Karpas-422 (cell line): ENCODE data around the gene C16orf87. TPM values are rescaled to one million over a fixed set of nuclear protein-coding genes. Genes with fewer than 3 reads are reported as not detected.

Experiments used
- DNase-seq: peaks from one replicate; pipeline ENCODE4 v3.0.0-alpha.2; 2015
- H2AFZ ChIP-seq: fragments of 200-600 bp; sonication (generic); 2 replicates; pipeline ENCODE4 v1.6.1; 2014; ENCODE audit warnings: antibody characterized with exemption, low read length, mixed read lengths
- H3K27ac ChIP-seq: fragments of 200-600 bp; sonication (generic); 2 replicates; pipeline ENCODE4 v1.5.1; 2014; ENCODE audit warnings: mild to moderate bottlenecking, low read length, moderate library complexity
- H3K27me3 ChIP-seq: fragments of 200-600 bp; sonication (generic); 2 replicates; pipeline ENCODE4 v1.6.1; 2014; ENCODE audit warnings: low read length, mixed read lengths
- H3K36me3 ChIP-seq: fragments of 200-600 bp; sonication (generic); 2 replicates; pipeline ENCODE4 v1.6.1; 2014; ENCODE audit warnings: low read length, mixed read lengths; ENCODE audit not compliant: insufficient read depth
- H3K4me1 ChIP-seq: fragments of 200-600 bp; sonication (generic); 2 replicates; pipeline ENCODE4 v1.6.1; 2014; ENCODE audit warnings: mild to moderate bottlenecking, low read length, mixed read lengths
- H3K4me2 ChIP-seq: fragments of 200-600 bp; sonication (generic); 2 replicates; pipeline ENCODE4 v1.6.1; 2014; ENCODE audit warnings: low read length, low read depth, mild to moderate bottlenecking; ENCODE audit not compliant: poor library complexity, severe bottlenecking
- H3K4me3 ChIP-seq: fragments of 200-600 bp; sonication (generic); 2 replicates; pipeline ENCODE4 v1.5.1; 2014; ENCODE audit warnings: mild to moderate bottlenecking, antibody characterized with exemption, low read length, mixed read lengths
- H3K79me2 ChIP-seq: fragments of 200-600 bp; sonication (generic); 2 replicates; pipeline ENCODE4 v1.6.1; 2014; ENCODE audit warnings: mild to moderate bottlenecking, low read length, mixed read lengths
- H3K9ac ChIP-seq: fragments of 200-600 bp; sonication (generic); 2 replicates; pipeline ENCODE4 v1.6.0; 2014; ENCODE audit warnings: low read length
- H3K9me2 ChIP-seq: fragments of 200-600 bp; sonication (generic), shearing (Covaris generic); replicated peaks from 2 replicates; pipeline ENCODE4 v1.6.0; 2014; ENCODE audit warnings: mild to moderate bottlenecking, low read length, moderate library complexity; ENCODE audit not compliant: insufficient read depth
- H3K9me3 ChIP-seq: fragments of 300-700, 200-600 bp; sonication (generic); 2 replicates; pipeline ENCODE4 v1.6.1; 2014; ENCODE audit warnings: low read length, mixed read lengths
- H4K20me1 ChIP-seq: fragments of 200-600 bp; sonication (generic); 2 replicates; pipeline ENCODE4 v1.6.1; 2014; ENCODE audit warnings: mild to moderate bottlenecking, antibody characterized with exemption, low read length, low read depth; ENCODE audit not compliant: insufficient read depth
- total RNA-seq: library from RNA; depleted of rRNA; stranded (reverse); fragments of >200 nt; shearing (Covaris generic); gene quantifications from 2 replicates; pipeline ENCODE4 v1.2.3, GENCODE V29; 2014; ENCODE audit warnings: low replicate concordance

C16orf87 gene
- total RNA-seq, 1 experiment from 2014 or later, result 37.8 TPM

DNA sequence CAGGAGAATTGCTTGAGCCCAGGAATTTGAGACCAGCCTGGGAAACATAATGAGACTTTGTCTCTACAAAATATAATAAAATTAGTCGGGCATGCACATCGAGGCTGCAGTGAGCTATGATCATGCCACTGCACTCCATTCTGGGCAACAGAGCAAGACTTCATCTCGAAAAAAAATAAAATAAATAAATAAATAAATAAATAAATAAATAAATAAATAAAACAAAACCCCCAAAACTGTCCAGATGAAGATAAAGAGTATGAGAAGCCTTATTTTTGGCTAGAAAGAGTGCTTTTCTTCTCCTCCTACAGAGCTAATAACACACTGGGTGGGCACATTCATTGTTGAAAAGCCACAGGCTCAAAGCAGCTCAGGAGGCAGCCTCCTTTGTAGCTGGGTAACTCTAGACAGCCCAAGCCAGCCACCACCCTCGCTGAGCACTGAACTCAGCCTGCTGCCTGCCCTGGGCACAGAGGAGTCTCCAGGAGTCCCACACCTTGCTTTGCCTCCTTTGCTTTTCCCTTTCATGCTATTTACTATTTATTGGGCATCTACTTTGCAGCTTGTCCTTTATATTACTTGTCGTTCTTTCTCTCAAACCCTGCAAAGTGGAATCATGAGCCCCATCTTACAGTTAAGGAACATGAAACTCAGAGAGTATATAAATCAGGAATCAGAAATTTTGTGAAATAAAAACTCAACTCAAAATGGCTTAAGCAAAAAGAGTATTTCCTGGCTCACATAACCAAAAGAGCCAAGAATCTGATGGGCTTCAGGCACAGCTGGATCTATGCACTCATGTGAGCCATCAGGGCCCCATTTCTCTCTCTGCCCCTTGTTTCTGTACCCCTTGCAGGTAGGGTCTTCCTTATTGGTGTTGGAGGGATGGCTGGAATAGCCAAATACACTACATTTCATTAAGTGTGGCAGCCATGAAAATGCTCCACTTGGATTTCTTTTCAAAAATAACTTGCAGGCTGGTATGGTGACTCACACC is 18.1 kb upstream of the C16orf87 start:
- Histone ChIP-seq H2AFZ (no peak overlapping the region), H3K4me3 (no peak overlapping the region), H3K79me2 (no peaks in the 10 kb centered on the region), H3K27ac (no peak overlapping the region), H3K9me3 (no peaks in the 10 kb centered on the region), H3K36me3 (no peaks in the 10 kb centered on the region), H3K9ac (no peak overlapping the region), H3K4me1 (peaks cover 44% of the 10 kb centered on the region), H4K20me1 (no peaks in the 10 kb centered on the region), H3K9me2 (no peaks in the 10 kb centered on the region), H3K4me2 (no peak overlapping the region), H3K27me3 (no peaks in the 10 kb centered on the region)
- no peak for DNase-seq

- no peak overlapping the region for H3K4me2 ChIP-seq
- H3K9me2 ChIP-seq, result no peaks in the 10 kb centered on the region
- H3K27me3 ChIP-seq, result no peaks in the 10 kb centered on the region
- H2AFZ ChIP-seq, result no peak overlapping the region
- H3K36me3 ChIP-seq, result no peaks in the 10 kb centered on the region
- H4K20me1 ChIP-seq, result no peaks in the 10 kb centered on the region
- peaks cover 31% of the 10 kb centered on the region for H3K4me1 ChIP-seq
- no peak overlapping the region for H3K4me3 ChIP-seq
- H3K27ac ChIP-seq, result no peak overlapping the region
- no peak overlapping the region for H3K9ac ChIP-seq
- H3K79me2 ChIP-seq, result no peaks in the 10 kb centered on the region
- H3K9me3 ChIP-seq, result peaks cover 5% of the 10 kb centered on the region
- no peak for DNase-seq
Observed at GRCh38 chr16:46845952-46846351, 15.0 kb upstream of the C16orf87 start.

DNA sequence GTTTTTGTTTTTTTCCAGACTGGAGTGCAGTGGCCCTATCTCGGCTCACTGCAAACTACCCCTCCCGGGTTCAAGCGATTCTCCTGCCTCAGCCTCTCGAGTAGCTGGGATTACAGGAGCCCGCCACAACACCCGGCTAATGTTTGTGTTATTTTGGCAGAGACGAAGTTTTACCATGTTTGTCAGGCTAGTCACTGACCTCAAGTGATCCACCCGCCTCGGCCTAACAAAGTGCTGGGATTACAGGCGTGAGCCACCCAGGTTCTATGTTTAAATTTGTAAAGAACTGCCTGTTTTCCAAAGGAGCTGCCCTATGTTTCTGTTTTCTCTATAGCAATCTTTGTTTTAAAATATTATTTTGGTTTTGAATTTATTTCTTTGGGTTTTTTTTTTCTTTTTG is 13.8 kb upstream of the C16orf87 start:
- Histone ChIP-seq H3K4me2 (no peak overlapping the region), H3K36me3 (no peaks in the 10 kb centered on the region), H3K9me2 (no peaks in the 10 kb centered on the region), H2AFZ (no peak overlapping the region), H3K27me3 (no peaks in the 10 kb centered on the region), H3K4me1 (peaks cover 19% of the 10 kb centered on the region), H3K79me2 (no peaks in the 10 kb centered on the region), H4K20me1 (no peaks in the 10 kb centered on the region), H3K4me3 (no peak overlapping the region), H3K9ac (no peak overlapping the region), H3K27ac (no peak overlapping the region), H3K9me3 (peaks cover 5% of the 10 kb centered on the region)
- no peak for DNase-seq

- Histone ChIP-seq H3K4me3 (no peak overlapping the region), H3K9ac (no peak overlapping the region), H3K36me3 (no peaks in the 10 kb centered on the region), H3K4me2 (no peak overlapping the region), H2AFZ (no peak overlapping the region), H3K4me1 (peaks cover 15% of the 10 kb centered on the region), H4K20me1 (no peaks in the 10 kb centered on the region), H3K9me3 (peaks cover 5% of the 10 kb centered on the region), H3K27me3 (no peaks in the 10 kb centered on the region), H3K9me2 (no peaks in the 10 kb centered on the region), H3K27ac (no peak overlapping the region), H3K79me2 (no peaks in the 10 kb centered on the region)
- no peak for DNase-seq
Observed at GRCh38 chr16:46843898-46844642, 13.1 kb upstream of the C16orf87 start.

- H3K36me3 ChIP-seq, result no peaks in the 10 kb centered on the region
- peaks cover 5% of the 10 kb centered on the region for H3K4me1 ChIP-seq
Observed at GRCh38 chr16:46842192-46842895, 11.4 kb upstream of the C16orf87 start.

GRCh38 chr16:46839986-46840443 is 9.0 kb upstream of the C16orf87 start:
- no peaks in the 10 kb centered on the region for H3K27me3 ChIP-seq
- no peaks in the 10 kb centered on the region for H3K36me3 ChIP-seq
- no peak overlapping the region for H3K27ac ChIP-seq
- H3K9me2 ChIP-seq, result no peaks in the 10 kb centered on the region
- no peak overlapping the region for H3K4me3 ChIP-seq
- no peaks in the 10 kb centered on the region for H4K20me1 ChIP-seq
- H3K79me2 ChIP-seq, result no peaks in the 10 kb centered on the region
- H3K4me1 ChIP-seq, result peaks cover 15% of the 10 kb centered on the region
- DNase-seq, result no peak
- H3K9me3 ChIP-seq, result peaks cover 5% of the 10 kb centered on the region
- no peak overlapping the region for H3K4me2 ChIP-seq
- H3K9ac ChIP-seq, result no peak overlapping the region
- H2AFZ ChIP-seq, result no peak overlapping the region

More at GRCh38 chr16:46842192-46842895, 11.4 kb upstream of the C16orf87 start:
- Histone ChIP-seq H3K9ac (no peak overlapping the region), H3K27me3 (no peaks in the 10 kb centered on the region), H2AFZ (no peak overlapping the region), H3K27ac (no peak overlapping the region), H4K20me1 (no peaks in the 10 kb centered on the region), H3K4me3 (no peak overlapping the region), H3K9me2 (no peaks in the 10 kb centered on the region), H3K9me3 (peaks cover 5% of the 10 kb centered on the region), H3K79me2 (no peaks in the 10 kb centered on the region), H3K4me2 (no peak overlapping the region)
- no peak for DNase-seq

DNA sequence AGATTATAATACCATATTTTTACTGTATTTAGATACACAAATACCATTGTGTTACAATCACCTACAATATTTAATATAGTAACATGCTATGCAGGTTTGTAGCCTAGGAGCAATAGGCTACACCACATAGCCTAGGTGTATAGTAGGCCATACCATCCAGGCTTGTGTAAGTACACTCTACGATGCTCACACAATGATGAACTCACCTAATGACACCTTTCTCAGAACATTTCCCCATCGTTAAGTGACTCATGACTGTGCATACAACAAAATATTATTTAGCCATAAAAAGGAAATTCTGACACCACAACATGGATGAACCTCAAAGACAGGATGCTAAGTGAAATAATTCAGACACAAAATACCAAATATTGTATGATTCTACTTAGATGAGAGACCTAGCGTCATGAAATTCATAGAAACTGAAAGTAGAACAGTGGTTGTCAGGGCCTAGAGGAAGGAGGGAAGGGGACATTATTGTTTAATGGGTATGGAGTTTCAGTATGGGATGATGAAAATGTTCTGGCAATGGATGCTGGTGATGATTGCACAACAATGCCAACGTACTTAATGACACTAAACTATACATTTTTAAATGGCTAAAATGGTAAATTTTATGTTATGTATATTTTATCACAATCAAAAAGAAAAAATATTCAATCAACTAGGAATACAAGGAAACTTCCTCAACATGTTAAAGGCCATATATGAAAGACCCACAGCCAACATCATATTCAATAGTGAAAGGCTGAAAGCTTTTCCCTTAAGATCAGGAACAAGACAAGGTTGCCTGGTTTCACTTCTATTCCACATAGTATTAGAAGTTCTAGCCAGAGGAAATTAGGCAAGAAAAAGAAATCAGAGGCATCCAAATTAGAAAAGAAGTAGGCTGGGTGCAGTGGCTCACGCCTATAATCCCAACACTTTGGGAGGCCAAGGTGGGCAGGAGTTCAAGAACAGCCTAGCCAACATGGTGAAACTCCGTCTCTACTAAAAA is 5.9 kb upstream of the C16orf87 start:
- no peak overlapping the region for H3K27ac ChIP-seq
- no peaks in the 10 kb centered on the region for H3K9me2 ChIP-seq
- H3K79me2 ChIP-seq, result no peaks in the 10 kb centered on the region
- peaks cover 37% of the 10 kb centered on the region for H3K4me1 ChIP-seq
- no peak for DNase-seq
- no peaks in the 10 kb centered on the region for H4K20me1 ChIP-seq
- no peaks in the 10 kb centered on the region for H3K27me3 ChIP-seq
- H3K9me3 ChIP-seq, result no peaks in the 10 kb centered on the region
- H2AFZ ChIP-seq, result no peak overlapping the region
- peak overlapping the region; percentile 0 for H3K4me2 ChIP-seq
- no peaks in the 10 kb centered on the region for H3K36me3 ChIP-seq
- H3K4me3 ChIP-seq, result no peak overlapping the region
- no peak overlapping the region for H3K9ac ChIP-seq
